ENCODE measurements around the gene FAM81A.

DNA sequence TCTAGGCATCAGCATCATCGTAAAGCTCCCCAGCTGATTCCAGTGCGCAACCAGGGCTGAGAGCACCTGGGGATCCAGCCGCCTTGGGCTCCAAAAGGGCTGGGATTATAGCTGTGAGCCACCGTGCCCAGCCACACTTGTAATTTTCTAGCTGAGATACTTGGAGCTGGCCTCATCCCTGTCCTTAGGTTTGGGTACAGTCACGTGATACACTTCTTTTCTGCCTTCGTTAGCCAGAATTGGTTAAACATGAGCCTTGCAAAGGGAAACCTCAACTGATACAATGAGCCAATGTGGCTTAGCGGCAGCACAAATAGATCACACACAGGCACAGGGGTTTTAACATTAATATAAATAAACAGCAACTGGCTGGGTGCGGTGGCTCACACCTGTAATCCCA is 103.8 kb downstream of the FAM81A start:
- TF ChIP-seq, protein P1, sequence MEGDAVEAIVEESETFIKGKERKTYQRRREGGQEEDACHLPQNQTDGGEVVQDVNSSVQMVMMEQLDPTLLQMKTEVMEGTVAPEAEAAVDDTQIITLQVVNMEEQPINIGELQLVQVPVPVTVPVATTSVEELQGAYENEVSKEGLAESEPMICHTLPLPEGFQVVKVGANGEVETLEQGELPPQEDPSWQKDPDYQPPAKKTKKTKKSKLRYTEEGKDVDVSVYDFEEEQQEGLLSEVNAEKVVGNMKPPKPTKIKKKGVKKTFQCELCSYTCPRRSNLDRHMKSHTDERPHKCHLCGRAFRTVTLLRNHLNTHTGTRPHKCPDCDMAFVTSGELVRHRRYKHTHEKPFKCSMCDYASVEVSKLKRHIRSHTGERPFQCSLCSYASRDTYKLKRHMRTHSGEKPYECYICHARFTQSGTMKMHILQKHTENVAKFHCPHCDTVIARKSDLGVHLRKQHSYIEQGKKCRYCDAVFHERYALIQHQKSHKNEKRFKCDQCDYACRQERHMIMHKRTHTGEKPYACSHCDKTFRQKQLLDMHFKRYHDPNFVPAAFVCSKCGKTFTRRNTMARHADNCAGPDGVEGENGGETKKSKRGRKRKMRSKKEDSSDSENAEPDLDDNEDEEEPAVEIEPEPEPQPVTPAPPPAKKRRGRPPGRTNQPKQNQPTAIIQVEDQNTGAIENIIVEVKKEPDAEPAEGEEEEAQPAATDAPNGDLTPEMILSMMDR (IDR thresholded peaks at IDR 0.05): no peak
- TF ChIP-seq POLR2A (IDR thresholded peaks at IDR 0.05): no peak
